Measurements from ENCODE around the gene STIM1.

DNA sequence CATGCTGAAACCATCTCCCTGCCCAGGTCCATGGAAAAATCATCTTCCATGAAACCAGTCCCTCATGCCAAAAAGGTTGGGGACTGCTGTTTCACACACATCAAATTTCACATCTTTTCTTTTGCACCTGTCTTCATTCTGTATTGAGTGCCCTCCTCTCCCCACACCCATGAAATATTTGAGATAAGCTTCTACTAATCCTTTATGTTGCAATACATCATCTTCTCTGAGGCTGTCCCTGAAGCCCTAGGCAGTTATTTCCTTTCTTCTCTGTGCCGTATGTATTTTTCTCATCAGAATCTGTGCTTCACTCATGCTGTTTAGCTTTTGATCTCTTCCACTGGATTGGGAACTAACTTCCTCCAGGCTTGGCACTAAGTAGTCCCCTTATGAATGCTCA, 199.2 kb downstream of the STIM1 start:
- TF ChIP-seq, protein P1, sequence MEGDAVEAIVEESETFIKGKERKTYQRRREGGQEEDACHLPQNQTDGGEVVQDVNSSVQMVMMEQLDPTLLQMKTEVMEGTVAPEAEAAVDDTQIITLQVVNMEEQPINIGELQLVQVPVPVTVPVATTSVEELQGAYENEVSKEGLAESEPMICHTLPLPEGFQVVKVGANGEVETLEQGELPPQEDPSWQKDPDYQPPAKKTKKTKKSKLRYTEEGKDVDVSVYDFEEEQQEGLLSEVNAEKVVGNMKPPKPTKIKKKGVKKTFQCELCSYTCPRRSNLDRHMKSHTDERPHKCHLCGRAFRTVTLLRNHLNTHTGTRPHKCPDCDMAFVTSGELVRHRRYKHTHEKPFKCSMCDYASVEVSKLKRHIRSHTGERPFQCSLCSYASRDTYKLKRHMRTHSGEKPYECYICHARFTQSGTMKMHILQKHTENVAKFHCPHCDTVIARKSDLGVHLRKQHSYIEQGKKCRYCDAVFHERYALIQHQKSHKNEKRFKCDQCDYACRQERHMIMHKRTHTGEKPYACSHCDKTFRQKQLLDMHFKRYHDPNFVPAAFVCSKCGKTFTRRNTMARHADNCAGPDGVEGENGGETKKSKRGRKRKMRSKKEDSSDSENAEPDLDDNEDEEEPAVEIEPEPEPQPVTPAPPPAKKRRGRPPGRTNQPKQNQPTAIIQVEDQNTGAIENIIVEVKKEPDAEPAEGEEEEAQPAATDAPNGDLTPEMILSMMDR (IDR thresholded peaks at IDR 0.05): no peak
- no peak for TF ChIP-seq POLR2A (IDR thresholded peaks at IDR 0.05)

Measured in Peyer's patch (tissue), 4 donors.